HL-60/S4 treated with phorbol 12-myristate 13-acetate at 8.2 ng/mL for 4 days and 3 days (cell line): ENCODE data around the gene GOSR1.
"Not testable (repeated sequence)": the region's sequence is repeated elsewhere in the genome, so short reads cannot be mapped to it uniquely, and the experiment has no call there.

Experiments used
- in situ Hi-C: fragments of 300-500 bp; cut with MboI; formaldehyde crosslinking; loops from 2 replicates; pipeline ENCODE4 v1.15.0; 2022; ENCODE audit warnings: low sequenced_read_pairs

GOSR1 gene

DNA sequence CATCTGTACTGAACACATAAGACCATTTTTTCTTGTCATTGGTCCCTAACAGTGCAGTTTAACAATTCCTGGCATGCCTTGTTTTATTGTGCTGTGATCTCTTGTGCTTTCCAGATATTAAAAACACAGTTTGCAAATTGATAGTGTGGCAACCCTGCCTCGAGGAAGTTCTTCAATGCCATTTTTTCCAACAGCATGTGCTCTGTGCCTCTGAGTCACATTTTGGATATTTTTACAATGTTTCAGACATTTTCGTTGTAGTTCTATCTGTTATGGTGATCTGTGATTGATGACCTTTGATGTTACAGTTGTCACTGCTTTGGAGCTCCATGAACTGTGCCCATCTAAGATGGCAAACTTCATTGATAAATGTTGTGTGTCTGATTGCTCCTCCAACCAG is 66.2 kb downstream of the GOSR1 start:
- in situ Hi-C loops: no loop called here

DNA sequence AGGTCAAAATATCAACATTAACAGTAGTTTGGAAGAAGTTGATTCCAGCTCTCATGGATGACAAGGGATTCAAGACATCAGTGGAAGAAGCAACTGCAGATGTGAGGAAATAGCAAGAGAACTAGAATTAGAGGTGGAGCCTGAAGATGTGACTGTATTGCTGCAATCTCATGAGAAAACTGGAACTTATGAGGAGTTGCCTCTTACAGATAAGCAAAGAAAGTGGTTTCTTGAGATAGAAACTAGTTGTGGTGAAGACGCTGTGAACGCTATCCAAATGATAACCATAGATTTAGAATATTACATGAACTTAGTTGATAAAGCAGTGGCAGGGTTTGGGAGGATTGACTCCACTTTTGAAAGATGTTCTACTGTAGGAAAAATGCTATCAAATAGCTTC is 67.8 kb downstream of the GOSR1 start:
- in situ Hi-C loops: no loop called here

DNA sequence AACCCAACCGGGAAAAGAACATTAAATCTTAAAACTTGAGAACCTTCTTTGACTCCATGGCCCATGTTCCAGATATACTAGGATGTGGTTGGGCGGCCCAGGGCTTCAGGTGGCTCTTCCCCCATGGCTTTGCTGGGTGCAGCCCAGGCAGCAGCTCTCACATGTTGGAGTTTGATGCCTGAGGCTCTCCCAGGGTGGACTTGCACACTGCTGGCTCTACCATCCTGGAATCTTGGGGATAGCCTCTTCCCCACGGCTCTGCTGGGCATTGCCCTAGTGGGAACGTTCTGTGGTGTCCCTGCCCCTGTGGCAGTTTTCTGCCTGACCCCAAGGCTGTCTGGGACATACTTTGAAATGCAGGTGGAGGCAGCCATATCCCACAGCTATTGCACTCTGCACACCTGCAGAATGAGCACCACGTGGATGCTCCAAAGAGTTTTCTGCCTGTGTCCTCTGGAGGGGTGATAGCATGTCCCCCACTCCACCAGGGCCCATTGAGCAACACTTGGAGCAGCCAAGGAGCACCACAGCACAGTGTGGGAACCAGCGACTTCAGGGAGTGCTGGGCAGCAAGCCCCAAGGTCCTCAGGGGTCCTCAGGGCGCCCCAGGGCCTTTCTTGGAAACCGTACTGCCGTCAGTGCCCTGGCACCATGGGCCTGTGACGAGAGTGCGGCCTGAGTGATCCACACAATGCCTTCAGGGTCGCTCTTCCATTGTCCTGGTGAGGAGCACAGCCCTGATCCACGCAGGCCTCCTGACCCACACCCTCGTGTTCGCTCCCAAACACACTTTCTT is 70.8 kb downstream of the GOSR1 start:
- in situ Hi-C loops: no loop called here

DNA sequence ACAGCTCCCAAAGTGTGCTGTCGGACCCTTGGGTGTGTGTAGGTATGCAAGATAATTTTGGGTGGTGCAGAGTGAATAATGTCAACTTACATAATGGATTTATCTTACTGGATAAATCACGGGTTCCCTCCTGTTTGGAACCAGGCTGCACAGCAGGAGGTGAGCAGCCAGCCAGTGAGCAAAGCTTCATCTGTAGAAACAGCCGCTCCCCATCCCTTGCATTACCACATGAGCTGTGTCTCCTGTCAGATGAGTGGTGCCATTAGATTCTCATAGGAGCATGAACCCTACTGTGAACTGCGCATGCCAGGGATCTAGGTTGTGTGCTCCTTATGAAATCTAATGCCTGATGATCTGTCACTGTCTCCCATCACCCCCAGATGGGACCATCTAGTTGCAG is 72.0 kb downstream of the GOSR1 start:
- in situ Hi-C loops: not testable (repeated sequence)

DNA sequence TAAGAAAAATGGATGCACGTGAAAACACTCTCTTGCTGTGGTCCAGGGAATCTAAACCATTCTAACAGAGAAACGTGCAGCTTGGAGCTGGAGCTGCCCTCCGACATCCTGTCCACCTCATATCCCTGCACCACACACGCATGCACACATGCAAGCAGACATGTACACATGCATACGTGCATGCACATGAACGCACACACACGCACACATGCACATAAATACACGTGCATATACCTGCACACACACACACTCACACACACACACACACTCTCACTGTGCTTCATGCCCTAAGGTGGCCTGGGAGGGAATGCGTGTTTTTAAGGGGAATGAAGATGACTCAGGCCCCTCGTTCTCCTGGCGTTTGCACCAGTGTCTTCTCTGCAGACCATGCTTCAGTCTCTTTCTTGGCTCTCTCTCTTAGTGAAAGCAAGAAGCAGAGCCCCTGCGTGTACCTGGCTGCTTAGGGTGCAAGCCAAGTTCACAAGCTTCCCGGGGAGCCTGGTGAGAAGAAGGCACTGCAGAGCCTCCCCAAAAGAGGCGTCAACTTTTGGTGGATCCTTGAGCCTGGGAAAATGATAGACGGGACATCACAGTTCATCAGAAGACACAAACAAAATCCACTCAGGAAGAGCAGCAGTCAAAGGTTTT is 72.8 kb downstream of the GOSR1 start:
- in situ Hi-C loops: no loop called here

DNA sequence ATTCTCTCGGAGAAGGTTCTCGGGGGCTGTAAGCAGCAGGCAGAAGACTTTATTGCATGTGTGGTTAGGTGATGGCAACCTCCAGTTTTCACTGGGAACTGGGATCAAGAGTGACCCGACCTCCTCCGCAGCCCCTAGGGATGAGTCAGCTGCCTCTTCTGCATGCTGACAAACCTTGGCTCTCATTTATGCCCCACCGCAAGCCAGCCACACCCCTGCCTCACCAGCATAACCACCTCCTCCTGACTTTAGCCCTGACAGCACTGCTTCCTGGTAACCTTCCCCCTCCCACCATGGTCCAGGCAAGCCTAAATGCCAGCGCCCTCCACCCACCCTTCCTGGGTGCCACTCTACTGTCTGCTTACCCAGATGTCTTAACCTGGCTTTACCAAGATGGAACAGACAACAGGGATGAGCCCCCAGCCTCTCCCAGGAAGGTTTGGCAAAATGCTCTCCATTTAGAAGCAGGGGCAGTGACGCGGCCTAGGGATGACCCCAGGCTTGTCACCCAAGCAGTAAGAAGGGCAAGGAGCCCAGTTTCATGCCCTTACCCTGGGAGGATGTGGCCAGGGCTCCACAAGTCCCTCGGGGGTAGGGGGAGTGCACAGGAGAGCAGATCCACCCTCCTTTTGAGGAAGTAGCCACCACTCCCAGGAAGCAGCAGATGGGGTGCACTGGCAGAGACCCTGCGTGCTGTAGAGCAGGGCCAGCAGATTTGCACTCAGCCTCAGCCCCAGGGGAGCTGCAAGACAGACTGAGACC is 73.5 kb downstream of the GOSR1 start:
- in situ Hi-C loops: no loop called here

DNA sequence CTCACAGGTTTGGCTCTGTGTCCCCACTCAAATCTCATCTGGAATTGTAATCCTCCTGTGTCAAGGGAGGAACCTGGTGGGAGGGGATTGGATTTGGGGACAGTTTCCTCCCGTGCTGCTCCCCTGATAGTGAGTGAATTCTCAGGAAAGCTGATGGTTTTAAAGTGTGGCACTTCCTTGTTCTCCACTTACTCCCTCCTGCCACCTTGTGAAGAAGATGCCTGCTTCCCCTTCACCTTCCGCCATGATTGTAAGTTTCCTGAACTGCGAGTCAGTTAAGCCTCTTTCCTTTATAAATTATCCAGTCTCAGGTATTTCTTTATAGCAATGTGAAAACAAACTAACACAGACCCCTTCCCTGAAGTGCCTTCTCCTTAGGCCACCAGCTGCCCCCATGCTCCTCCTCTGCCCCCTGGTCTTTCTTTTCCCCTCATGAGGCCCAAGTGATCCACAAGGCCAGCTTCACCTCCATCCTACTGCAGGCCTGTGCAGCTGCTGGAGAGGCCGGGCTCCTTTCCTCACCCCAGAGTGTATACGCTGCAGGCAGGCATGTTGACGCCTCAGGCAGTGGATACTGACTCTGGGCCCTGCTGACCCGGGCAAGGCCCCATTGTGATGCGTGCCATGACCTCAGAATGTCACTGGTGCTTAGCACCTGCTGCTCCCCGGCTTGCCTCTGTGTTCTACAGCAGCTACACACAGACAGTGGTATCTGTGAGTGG is 74.2 kb downstream of the GOSR1 start:
- in situ Hi-C loops: not testable (repeated sequence)

DNA sequence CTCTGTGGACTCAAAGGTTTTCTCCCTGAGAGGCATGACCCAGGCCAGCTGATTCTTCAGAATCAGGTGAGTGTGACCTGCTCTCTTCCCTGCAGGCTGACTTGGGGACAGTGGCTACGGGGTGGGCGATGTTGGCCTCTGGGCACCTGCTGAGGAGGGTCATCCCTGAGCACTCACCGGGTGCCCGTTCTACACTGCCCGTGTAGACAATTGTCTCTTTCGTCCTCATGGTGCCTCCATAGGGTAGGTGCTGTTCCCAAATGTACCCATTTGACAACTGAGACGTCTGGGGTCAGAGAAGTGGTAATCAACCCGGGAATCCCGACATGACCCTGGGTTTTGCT is 74.8 kb downstream of the GOSR1 start:
- in situ Hi-C loops: no loop called here

DNA sequence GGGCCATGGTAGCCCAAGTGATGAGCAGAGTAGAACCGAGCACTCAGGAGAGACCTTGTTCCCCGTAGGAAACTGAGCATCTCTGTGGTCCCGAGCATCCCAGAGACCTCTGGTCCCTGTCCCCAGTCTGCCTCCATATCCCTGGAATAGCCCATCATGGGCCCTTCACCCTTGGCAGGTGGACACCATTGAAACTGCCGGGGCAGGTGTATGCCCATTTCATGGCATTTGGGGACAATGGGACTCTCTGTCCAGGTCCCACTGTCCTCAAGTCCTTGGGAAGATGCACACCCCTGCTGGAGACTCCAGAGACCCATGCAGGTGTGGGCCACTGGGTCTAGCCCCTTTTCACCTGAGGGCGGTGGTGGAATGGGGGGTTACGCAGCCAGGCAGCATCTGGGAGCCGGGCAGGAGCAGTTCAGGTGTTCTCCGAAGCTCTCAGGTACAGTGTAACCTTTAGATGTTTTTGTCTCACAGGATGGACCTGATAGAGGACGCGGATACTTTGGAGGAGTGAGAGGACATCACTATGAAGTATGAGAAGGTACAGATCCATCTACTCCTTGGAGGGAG is 75.9 kb downstream of the GOSR1 start:
- in situ Hi-C loops: no loop called here

DNA sequence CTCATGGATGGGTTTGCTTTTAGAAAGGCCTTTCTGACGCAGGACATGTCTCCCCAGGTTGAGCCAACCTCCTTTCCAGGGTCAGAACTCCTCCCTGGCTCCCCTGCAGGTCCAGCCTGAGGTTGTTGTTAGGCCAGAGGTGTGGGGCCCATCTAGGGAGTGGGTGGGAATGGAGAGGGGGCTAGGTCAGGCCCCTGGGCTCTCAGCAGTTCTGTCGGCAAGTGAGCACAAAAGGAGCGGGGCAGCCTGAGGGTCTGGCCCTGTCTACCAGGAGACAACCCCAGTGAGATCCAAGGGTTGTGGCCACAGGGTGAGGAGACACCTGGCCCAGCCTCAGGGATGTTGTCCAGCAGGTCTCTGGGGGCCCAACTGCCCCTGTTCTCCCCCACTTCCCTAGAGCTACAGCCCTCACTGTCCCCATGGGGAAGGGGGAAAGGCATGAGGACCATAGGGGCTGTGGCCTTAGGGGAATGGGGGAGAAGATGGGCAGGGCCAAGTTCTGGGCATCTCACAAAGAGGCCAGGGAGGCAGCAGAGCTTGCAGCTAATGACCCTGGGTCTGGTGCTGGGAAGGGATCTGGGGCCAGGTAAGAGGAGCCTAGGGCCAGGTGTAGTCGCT is 76.7 kb downstream of the GOSR1 start:
- in situ Hi-C loops: not testable (repeated sequence)

DNA sequence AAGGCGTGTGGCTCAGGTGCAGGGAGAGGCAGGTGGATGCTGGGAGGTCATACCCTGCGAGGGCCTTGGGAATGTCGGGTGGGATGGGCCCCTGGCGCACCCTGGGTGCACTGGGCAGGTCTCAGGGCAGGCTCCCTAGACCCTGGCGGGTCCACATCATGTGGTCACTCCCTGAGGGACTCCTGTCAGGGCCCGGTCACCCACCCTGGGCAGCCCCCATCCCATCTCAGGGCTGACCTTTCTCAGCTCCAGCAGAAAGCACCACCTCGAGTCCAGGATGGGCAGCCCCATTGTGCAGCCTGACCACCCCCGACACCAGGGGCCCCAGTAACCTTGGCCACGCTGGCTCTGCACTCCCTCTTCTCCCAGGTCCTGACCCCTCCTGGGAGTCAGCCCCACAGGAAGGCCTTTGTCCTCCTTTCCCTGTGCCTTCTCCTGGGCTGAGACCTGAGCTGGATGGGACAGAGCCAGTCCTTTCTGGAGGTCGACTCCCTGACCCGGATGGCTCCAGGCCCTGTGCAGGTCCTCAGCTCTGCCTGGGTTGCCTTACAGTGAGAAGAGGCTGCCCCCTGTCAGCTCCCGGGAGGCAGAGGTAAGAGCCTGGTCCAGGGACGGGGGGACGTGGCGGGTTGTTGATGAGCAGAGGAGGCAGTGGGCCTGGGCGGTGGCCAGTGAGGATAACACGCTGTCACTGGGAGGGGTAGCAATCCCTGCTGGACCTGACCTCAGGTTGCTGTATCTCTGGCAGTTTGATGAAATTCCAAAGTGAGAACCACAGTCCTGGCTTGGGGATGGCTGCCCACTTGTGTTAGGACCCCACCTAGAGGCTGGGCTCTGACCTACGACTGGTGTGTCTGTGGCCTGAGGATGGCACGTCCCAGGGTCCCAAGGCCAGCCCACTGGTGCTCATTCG is 77.9 kb downstream of the GOSR1 start:
- in situ Hi-C loops: no loop called here

DNA sequence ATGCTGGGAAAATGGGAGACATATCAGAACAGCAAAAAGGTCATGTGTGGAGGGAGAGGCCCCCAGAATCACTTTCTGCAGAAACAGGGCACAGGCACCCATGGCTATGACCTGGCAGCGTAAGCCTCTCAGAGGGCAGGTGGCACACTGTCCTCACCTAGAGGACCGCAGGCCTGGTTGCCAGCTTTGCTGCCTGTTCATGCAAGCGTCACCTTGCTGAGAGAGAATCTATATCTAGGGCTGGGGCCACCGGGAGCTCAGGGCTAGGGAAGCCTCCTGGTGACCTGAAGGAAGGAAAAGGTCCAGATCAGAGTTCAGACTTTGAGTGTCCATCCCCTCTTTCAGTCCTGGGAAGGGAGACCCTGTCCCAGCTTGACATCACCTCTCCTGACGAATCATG is 78.7 kb downstream of the GOSR1 start:
- in situ Hi-C loops: no loop called here

DNA sequence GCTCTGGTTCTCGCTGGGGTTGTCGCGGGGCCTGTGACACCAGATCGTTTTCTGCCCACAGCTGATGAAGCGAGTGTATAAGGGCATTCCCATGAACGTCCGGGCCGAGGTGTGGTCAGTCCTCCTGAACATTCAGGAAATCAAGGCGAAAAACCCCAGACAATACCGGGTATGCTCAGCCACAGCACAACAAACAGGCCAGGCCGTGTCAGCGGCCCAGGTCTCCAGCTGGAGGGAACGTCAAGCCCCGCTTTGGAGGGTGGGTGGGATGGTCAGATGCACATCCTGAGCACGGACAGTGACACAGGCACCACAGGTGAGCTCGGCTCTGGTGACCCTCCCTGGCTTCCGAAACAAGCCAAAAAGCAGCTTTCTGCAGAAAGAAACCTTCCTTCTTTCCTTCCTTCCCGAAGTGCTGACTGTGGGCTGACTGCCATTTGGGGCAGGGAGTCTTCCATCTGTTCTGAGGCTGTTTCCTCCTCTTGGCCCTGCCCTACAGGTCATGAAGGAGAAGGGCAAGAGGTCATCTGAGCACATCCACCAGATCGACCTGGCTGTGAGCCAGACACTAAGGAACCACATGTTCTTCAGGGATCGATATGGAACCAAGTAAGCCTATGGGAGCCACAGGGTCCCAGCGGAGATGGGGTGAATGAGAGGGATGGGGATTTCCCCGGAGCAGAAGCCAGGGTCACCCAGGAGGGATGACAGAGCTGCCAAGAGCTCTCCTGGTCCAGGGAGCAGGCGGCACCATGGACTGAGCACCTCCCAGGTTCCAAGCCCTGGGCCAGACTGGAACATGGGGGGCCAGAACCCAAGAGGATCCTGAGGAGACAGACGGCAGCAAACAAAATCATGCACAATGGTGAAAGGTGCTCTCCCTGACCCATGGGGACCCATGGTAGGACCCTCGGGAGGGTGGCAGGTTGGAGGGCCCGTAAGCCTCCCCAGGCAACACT is 79.4 kb downstream of the GOSR1 start:
- in situ Hi-C loops: no loop called here

DNA sequence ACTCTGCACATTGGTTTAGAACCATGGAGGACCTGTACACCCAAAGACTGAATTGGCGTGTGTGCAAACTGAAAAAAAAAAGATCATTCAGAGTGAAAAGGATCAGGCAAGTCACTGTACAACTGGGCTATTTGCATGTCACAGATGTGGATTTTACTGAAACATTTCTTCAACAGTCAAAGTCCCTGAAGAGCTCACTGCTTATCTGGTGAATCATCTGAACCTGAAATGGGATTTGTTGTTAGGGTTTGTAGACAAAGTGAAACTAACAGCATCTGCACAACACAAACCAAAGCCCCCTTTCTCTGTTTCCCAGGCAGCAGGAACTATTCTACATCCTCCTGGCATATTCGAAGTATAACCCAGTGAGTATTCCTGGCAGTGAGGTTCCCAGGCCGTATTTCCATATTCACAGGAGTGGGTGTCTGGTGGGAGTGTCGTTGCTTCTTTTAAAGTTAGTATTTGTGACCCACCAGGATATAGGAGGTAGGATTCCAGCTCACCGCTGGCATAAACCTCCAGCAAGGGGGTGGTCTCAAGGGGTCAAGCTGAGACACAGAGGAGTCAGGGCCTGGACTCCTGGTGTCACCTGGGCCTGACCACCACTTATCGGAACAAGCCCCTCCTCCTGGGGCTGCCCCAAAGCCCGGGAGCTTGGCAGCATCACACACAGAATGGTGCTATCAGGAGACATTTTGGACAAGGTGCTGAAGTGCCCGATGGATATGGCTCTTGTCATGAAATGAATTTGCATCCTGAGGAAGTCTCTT is 80.9 kb downstream of the GOSR1 start:
- in situ Hi-C loops: no loop called here

DNA sequence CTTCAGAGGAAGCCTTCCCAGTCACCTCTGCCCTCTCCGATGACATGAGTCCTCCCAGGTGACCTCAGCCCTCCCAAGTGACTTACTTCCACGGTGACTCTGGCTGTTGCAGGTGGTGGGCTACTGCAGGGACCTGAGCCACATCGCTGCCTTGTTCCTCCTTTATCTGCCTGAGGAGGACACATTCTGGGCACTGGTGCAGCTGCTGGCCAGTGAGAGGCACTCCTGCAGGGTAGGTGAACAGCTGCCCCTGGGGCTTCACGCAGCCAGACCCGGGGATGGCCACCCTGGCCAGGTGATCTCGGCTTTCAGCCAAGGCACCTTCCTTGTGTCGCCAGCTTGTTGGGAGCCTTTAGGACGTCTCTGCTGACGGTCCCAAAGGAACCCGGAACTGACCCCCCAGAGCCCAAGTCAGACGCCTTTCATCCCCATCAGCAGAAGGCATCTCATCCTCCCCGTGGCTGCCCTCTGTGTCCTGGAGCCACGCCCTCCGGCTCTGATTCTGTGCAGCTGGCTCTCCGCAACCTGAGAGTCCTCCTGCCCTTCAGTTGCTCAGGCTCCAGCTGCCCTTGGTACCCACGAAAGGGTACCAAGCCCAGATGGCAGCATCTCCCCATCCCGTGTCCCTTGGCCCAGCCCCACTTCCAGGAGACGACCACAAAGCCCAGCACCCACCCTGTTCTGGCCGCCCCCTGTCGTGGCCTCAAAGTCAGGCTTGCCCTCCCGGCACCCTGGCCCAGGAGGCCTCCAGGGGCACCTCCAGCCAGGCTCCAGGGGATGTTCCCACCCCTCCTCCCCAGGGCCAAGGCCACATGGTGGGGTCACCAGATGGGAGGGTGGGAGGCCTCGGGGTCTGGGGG is 81.7 kb downstream of the GOSR1 start:
- in situ Hi-C loops: no loop called here

DNA sequence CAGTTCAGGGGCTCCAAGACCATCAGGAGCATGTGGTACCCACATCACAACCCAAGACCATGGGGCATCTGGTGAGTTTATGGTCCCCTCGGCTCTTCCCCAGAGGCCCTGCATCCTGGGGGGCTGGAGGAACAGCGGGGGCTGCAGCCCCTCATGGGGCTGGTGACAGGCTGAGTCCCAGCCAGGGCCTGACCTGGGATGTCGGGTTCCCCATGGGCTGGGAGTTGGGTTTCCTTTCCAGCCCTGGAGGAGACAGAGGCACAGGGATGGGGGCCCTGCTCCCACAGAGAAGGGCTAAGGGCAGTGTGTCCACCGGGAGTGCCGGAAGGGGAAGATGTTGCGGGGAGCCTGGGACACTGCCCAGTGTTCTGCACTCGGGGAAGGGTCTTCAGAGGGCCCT is 82.4 kb downstream of the GOSR1 start:
- in situ Hi-C loops: no loop called here
